PC-9 (cell line): ENCODE results near the gene DNAJB8.

ENCODE experiments used
- CTCF ChIP-seq: fragments of 200-600 bp; sonication (generic); conservative IDR thresholded peaks from 2 replicates; pipeline ENCODE4 v1.6.1; 2017; ENCODE audit warnings: mixed run types, antibody characterized with exemption, mild to moderate bottlenecking, moderate library complexity
- EZH2 ChIP-seq: fragments of 200-600 bp; sonication (generic); IDR thresholded peaks from 2 replicates; pipeline ENCODE4 v1.8.0; 2017; ENCODE audit warnings: antibody characterized with exemption, low read depth

GRCh38 chr3:128481438-128481942 is 14.8 kb upstream of the DNAJB8 start:
- no peak for TF ChIP-seq CTCF
- TF ChIP-seq EZH2: no peak
